CD14-positive monocyte (primary cell): ENCODE results near the gene NDUFB4. TPM values are rescaled to one million over a fixed set of nuclear protein-coding genes. Genes with fewer than 3 reads are reported as not detected.
"Not testable (repeated sequence)": the region's sequence is repeated elsewhere in the genome, so short reads cannot be mapped to it uniquely, and the experiment has no call there.

Source experiments
- DNase-seq, 3 donors: peaks; one replicate each; pipeline ENCODE4 v3.0.0-alpha.2; 2011 to 2022
- H2AFZ ChIP-seq: 2 replicates; pipeline ENCODE4 v1.6.0; 2012; ENCODE audit warnings: mild to moderate bottlenecking, low read depth, low read length, inconsistent platforms; ENCODE audit not compliant: insufficient read depth, poor library complexity, severe bottlenecking
- H3K27ac ChIP-seq, 2 donors: 1 replicate in 1 of 2; 2 replicates in 1 of 2; pipeline ENCODE4 v1.5.1; 2012 to 2013; ENCODE audit warnings: low read length in 2 of 2, control low read depth in 1 of 2, inconsistent platforms in 1 of 2, low read depth in 1 of 2, mild to moderate bottlenecking in 1 of 2
- H3K27me3 ChIP-seq, 2 donors: one replicate each; pipeline versions ENCODE4 v1.6.0 to v1.6.1; 2011 to 2013; ENCODE audit warnings: low read length in 2 of 2; ENCODE audit not compliant: control insufficient read depth in 2 of 2, insufficient read depth in 2 of 2
- H3K36me3 ChIP-seq, 2 donors: replicated peaks in 1 of 2; 1 replicate in 1 of 2; 2 replicates in 1 of 2; pipeline versions ENCODE4 v1.5.1 to v1.6.1; 2012 to 2013; ENCODE audit warnings: low read length in 2 of 2, control low read depth in 1 of 2, inconsistent platforms in 1 of 2, mild to moderate bottlenecking in 1 of 2; ENCODE audit not compliant: insufficient read depth in 2 of 2, control insufficient read depth in 1 of 2
- H3K4me1 ChIP-seq, 2 donors: 1 replicate in 1 of 2; 2 replicates in 1 of 2; pipeline versions ENCODE4 v1.5.1 to v1.6.1; 2012 to 2013; ENCODE audit warnings: low read length in 2 of 2, control low read depth in 1 of 2, inconsistent platforms in 1 of 2, mild to moderate bottlenecking in 1 of 2, moderate library complexity in 1 of 2; ENCODE audit not compliant: insufficient read depth in 2 of 2, control insufficient read depth in 1 of 2
- H3K4me2 ChIP-seq: replicated peaks from 2 replicates; pipeline ENCODE3; 2012; ENCODE audit warnings: low read length, moderate library complexity, mild to moderate bottlenecking; ENCODE audit not compliant: poor library complexity, severe bottlenecking; ENCODE audit errors: extremely low read depth
- H3K4me3 ChIP-seq, 3 experiments: fragments of 200-600 bp in 1 of 3; sonication (generic) in 1 of 3; replicated peaks in 1 of 3; 1 replicate in 2 of 3; 2 replicates in 1 of 3; pipeline ENCODE4 v1.5.1; 2011 to 2013; ENCODE audit warnings: low read length in 3 of 3, mild to moderate bottlenecking in 3 of 3, control low read depth in 2 of 3, low read depth in 2 of 3, inconsistent platforms in 1 of 3, moderate library complexity in 1 of 3
- H3K79me2 ChIP-seq: 2 replicates; pipeline ENCODE4 v1.6.0; 2012; ENCODE audit warnings: mild to moderate bottlenecking, control low read depth, inconsistent platforms, low read length, moderate library complexity; ENCODE audit not compliant: insufficient read depth
- H3K9ac ChIP-seq: 2 replicates; pipeline ENCODE4 v1.6.0; 2017; ENCODE audit warnings: low read length, mild to moderate bottlenecking; ENCODE audit not compliant: insufficient read depth, poor library complexity, severe bottlenecking
- H3K9me3 ChIP-seq, 2 donors: replicated peaks in 1 of 2; 1 replicate in 1 of 2; 2 replicates in 1 of 2; pipeline versions ENCODE4 v1.5.1 to v1.6.1; 2012 to 2013; ENCODE audit warnings: low read length in 2 of 2, control low read depth in 1 of 2; ENCODE audit not compliant: control insufficient read depth in 1 of 2, insufficient read depth in 1 of 2
- H4K20me1 ChIP-seq: 2 replicates; pipeline ENCODE4 v1.6.0; 2012; ENCODE audit warnings: mild to moderate bottlenecking, low read length, control low read depth, moderate library complexity; ENCODE audit not compliant: insufficient read depth
- H3K27ac Mint-ChIP-seq, 7 donors: one replicate each; pipeline ENCODE4 v1.8.0; 2020; ENCODE audit warnings: mild to moderate bottlenecking in 7 of 7, mixed read lengths in 7 of 7, moderate library complexity in 6 of 7, inconsistent platforms in 2 of 7
- H3K27me3 Mint-ChIP-seq, 3 donors: one replicate each; pipeline ENCODE4 v1.8.0; 2021 to 2022; ENCODE audit warnings: low read depth in 3 of 3, mild to moderate bottlenecking in 3 of 3, mixed read lengths in 3 of 3, moderate library complexity in 3 of 3, inconsistent platforms in 1 of 3
- H3K36me3 Mint-ChIP-seq, 2 donors: one replicate each; pipeline ENCODE4 v1.8.0; 2020; ENCODE audit warnings: mixed read lengths in 2 of 2, inconsistent platforms in 1 of 2, mild to moderate bottlenecking in 1 of 2
- H3K4me1 Mint-ChIP-seq: one replicate; pipeline ENCODE4 v1.8.0; 2020; ENCODE audit warnings: mild to moderate bottlenecking, mixed read lengths
- H3K4me3 Mint-ChIP-seq, 2 donors: one replicate each; pipeline ENCODE4 v1.8.0; 2020; ENCODE audit warnings: mild to moderate bottlenecking in 2 of 2, mixed read lengths in 2 of 2, moderate library complexity in 1 of 2
- H3K9me3 Mint-ChIP-seq, 7 donors: one replicate each; pipeline ENCODE4 v1.8.0; 2020 to 2022; ENCODE audit warnings: mixed read lengths in 7 of 7, mild to moderate bottlenecking in 6 of 7, moderate library complexity in 6 of 7, inconsistent platforms in 2 of 7
- CTCF ChIP-seq: fragments of 200-600 bp; IDR thresholded peaks from one replicate; pipeline ENCODE4 v1.8.0; 2022; ENCODE audit warnings: antibody characterized with exemption, mild to moderate bottlenecking
- whole genome bisulfite sequencing: methylation state at CpG from one replicate; pipeline ENCODE4 v1.1.5; 2013; ENCODE audit warnings: missing lambda C conversion rate; ENCODE audit not compliant: insufficient coverage; 5-methylcytosine and 5-hydroxymethylcytosine counted together
- intact Hi-C, 2 donors: fragments of 100-400 bp; cut with micrococcal nuclease; formaldehyde crosslinking; loops; one replicate each; pipeline versions ENCODE4 v1.15.0 to v1.15.1; 2023
- polyA plus RNA-seq, 3 donors: library from polyadenylated mRNA; depleted of rRNA in 1 of 3; unstranded in 2 of 3; stranded (reverse) in 1 of 3; fragments of 300-500 nt in 2 of 3; fragments of >200 nt in 1 of 3; fragmentation: Illumina TruSeq in 2 of 3; gene quantifications; 1 replicate in 2 of 3; 2 replicates in 1 of 3; pipeline ENCODE4 v1.2.3, GENCODE V29; 2012 to 2021

The NDUFB4 gene
- polyA plus RNA-seq, 3 donors, result 93.7 to 215 (median 173) TPM

GRCh38 chr3:120615847-120616609 lies 19.9 kb downstream of the NDUFB4 start:
- H3K4me2 ChIP-seq, result peak overlapping the region; percentile 34
- Mint-ChIP-seq H3K27ac (peak overlapping the region in 5 of 7 donors; percentile 29 to 63 (median 46)), H3K4me3 (peak overlapping the region in 1 of 2 donors; percentile 77), H3K27me3 (peaks cover 0 to 3% (median 2%) of the 10 kb centered on the region in 3 donors), H3K9me3 (peaks cover 0 to 7% (median 0%) of the 10 kb centered on the region in 7 donors), H3K36me3 (no peaks in the 10 kb centered on the region), H3K4me1 (peaks cover 10% of the 10 kb centered on the region)
- no peaks in the 10 kb centered on the region for H4K20me1 ChIP-seq
- TF ChIP-seq CTCF, result no peak
- H3K4me3 ChIP-seq, result peak overlapping the region in 1 of 3 experiments; percentile 32
- H3K27ac ChIP-seq, result no peak overlapping the region
- H3K27me3 ChIP-seq, result no peaks in the 10 kb centered on the region
- WGBS, result 39% methylated on average over 8 of the region's 13 CpGs
- peaks cover 6 to 7% of the 10 kb centered on the region in 2 donors for H3K4me1 ChIP-seq
- H3K9ac ChIP-seq, result peak overlapping the region; percentile 12
- no peaks in the 10 kb centered on the region for H3K79me2 ChIP-seq
- no peaks in the 10 kb centered on the region for H3K36me3 ChIP-seq
- peak overlapping the region; percentile 71 for H2AFZ ChIP-seq
- DNase-seq, result peak; percentile 42 to 74 (median 59)
- H3K9me3 ChIP-seq, result no peaks in the 10 kb centered on the region
- intact Hi-C loops, result no loop called here

GRCh38 chr3:120616745-120617144 lies 20.6 kb downstream of the NDUFB4 start:
- H4K20me1 ChIP-seq, H3K4me3 ChIP-seq, H3K27ac Mint-ChIP-seq, intact Hi-C loops, H3K4me1 ChIP-seq, DNase-seq, H3K4me3 Mint-ChIP-seq, H3K9me3 Mint-ChIP-seq, H3K36me3 ChIP-seq, H3K4me2 ChIP-seq, H3K27me3 Mint-ChIP-seq, H3K27me3 ChIP-seq, H2AFZ ChIP-seq, H3K4me1 Mint-ChIP-seq, H3K9ac ChIP-seq, H3K9me3 ChIP-seq, H3K79me2 ChIP-seq, H3K27ac ChIP-seq, H3K36me3 Mint-ChIP-seq: not testable (repeated sequence)
- WGBS, result 96% methylated on average over 6 of the region's 8 CpGs
